Tibial nerve (tissue), 4 donors: ENCODE measurements around the gene YTHDF1. TPM values are rescaled to one million over a fixed set of nuclear protein-coding genes. Genes with fewer than 3 reads are reported as not detected.

Experiments used
- DNase-seq, 2 donors: peaks; one replicate each; pipeline ENCODE4 v3.0.0-alpha.2; 2019; ENCODE audit warnings: low spot score in 2 of 2
- H3K27ac ChIP-seq, 4 donors: fragments of 200-600 bp; sonication (generic) in 3 of 4; one replicate each; pipeline ENCODE4 v1.5.1; 2017 to 2019; ENCODE audit warnings: mild to moderate bottlenecking in 1 of 4
- H3K27me3 ChIP-seq, 2 donors: fragments of 200-600 bp; sonication (generic) in 1 of 2; one replicate each; pipeline versions ENCODE4 v1.5.1 to v1.6.0; 2017 to 2019
- H3K36me3 ChIP-seq, 3 donors: fragments of 200-600 bp; sonication (generic); one replicate each; pipeline ENCODE4 v1.5.1; 2018 to 2019
- H3K4me1 ChIP-seq, 4 donors: fragments of 200-600 bp; sonication (generic) in 3 of 4; one replicate each; pipeline ENCODE4 v1.5.1; 2017 to 2019
- H3K4me3 ChIP-seq, 4 donors: fragments of 200-600 bp; sonication (generic) in 3 of 4; one replicate each; pipeline ENCODE4 v1.5.1; 2017 to 2019; ENCODE audit warnings: mild to moderate bottlenecking in 1 of 4, moderate library complexity in 1 of 4
- H3K9me3 ChIP-seq, 4 donors: fragments of 200-600 bp; sonication (generic) in 3 of 4; one replicate each; pipeline ENCODE4 v1.5.1; 2017 to 2019
- EP300 ChIP-seq, 2 donors: sonication (generic); formaldehyde crosslinking; IDR thresholded peaks; one replicate each; pipeline ENCODE4 v1.6.1; 2017; ENCODE audit warnings: antibody characterized with exemption in 2 of 2, mild to moderate bottlenecking in 1 of 2
- POLR2A ChIP-seq, 2 donors: fragments of 450-650 bp; IDR thresholded peaks; one replicate each; pipeline ENCODE4 v1.6.1; 2017; ENCODE audit warnings: antibody characterized with exemption in 2 of 2, mild to moderate bottlenecking in 2 of 2, moderate library complexity in 2 of 2
- WGBS, 2 donors: methylation state at CpG; one replicate each; pipeline ENCODE4 v1.1.5; 2018; 5-methylcytosine and 5-hydroxymethylcytosine counted together
- total RNA-seq, 4 donors: library from RNA; depleted of rRNA; stranded (reverse); fragments of >200 nt; gene quantifications; one replicate each; pipeline ENCODE4 v1.1.0, GENCODE V29; 2016
- TF ChIP-seq, protein P1 (sequence below), 5 experiments: fragments of 200-600 bp in 3 of 5; fragments of 450-650 bp in 2 of 5; sonication (generic) in 3 of 5; IDR thresholded peaks; one replicate each; pipeline ENCODE4 v1.5.1; 2016 to 2019; ENCODE audit warnings: antibody characterized with exemption in 5 of 5, mild to moderate bottlenecking in 3 of 5, moderate library complexity in 2 of 5

The YTHDF1 gene
- total RNA-seq, 4 donors from 2014 or later, result 20.7 to 25.5 (median 23.3) TPM

DNA sequence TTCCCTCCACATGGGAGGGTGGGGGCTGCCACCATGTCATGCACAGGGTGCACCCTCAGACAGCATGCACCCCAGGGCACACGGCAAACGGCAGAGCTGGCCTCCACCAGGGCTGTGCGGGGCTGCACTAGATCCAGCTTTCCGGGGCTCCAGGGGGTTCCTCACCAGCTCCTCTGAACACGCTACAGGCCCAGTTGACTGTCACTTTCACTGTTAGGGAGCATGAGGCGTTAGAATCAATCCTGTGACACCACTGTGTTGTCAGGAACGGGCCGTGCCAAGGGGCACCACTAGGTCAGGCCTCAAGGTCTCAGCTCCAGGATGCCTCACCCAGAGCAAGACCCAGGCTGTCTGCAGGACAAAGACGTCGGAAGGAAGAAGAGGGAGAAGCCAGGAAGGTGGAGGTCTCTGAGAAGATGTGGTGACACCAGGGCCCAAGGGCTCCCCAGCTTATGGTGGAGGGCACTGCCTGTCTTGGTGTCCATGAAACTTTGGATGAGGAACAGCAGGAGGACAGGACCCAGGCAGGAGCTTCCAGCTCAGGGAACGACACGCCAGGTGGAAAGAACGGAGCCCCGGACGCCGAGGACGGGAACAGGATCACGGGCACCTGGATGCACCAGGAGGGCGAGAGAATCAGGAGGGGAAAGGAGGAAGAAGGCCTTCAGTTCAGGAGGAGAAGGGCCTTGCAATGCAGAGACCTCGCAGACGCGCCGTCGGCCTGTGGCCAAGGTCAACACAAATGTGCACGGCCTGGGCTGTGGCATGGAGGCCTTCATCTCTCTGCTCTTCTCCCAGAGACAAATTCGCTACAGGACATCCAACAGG, 49.5 kb downstream of the YTHDF1 start:
- Histone ChIP-seq H3K4me3 (no peak overlapping the region), H3K36me3 (no peaks in the 10 kb centered on the region), H3K27ac (no peak overlapping the region), H3K9me3 (no peaks in the 10 kb centered on the region), H3K27me3 (peaks cover 0 to 20% of the 10 kb centered on the region in 2 donors), H3K4me1 (no peaks in the 10 kb centered on the region)
- DNase-seq, result no peak
- TF ChIP-seq POLR2A (IDR thresholded peaks at IDR 0.05) (no peak), EP300 (IDR thresholded peaks at IDR 0.05) (no peak)
- TF ChIP-seq, protein P1, sequence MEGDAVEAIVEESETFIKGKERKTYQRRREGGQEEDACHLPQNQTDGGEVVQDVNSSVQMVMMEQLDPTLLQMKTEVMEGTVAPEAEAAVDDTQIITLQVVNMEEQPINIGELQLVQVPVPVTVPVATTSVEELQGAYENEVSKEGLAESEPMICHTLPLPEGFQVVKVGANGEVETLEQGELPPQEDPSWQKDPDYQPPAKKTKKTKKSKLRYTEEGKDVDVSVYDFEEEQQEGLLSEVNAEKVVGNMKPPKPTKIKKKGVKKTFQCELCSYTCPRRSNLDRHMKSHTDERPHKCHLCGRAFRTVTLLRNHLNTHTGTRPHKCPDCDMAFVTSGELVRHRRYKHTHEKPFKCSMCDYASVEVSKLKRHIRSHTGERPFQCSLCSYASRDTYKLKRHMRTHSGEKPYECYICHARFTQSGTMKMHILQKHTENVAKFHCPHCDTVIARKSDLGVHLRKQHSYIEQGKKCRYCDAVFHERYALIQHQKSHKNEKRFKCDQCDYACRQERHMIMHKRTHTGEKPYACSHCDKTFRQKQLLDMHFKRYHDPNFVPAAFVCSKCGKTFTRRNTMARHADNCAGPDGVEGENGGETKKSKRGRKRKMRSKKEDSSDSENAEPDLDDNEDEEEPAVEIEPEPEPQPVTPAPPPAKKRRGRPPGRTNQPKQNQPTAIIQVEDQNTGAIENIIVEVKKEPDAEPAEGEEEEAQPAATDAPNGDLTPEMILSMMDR (IDR thresholded peaks at IDR 0.05), result no peak
- WGBS, 2 donors, result 88 to 89% methylated on average over 21 to 26 of the region's 26 CpGs

DNA sequence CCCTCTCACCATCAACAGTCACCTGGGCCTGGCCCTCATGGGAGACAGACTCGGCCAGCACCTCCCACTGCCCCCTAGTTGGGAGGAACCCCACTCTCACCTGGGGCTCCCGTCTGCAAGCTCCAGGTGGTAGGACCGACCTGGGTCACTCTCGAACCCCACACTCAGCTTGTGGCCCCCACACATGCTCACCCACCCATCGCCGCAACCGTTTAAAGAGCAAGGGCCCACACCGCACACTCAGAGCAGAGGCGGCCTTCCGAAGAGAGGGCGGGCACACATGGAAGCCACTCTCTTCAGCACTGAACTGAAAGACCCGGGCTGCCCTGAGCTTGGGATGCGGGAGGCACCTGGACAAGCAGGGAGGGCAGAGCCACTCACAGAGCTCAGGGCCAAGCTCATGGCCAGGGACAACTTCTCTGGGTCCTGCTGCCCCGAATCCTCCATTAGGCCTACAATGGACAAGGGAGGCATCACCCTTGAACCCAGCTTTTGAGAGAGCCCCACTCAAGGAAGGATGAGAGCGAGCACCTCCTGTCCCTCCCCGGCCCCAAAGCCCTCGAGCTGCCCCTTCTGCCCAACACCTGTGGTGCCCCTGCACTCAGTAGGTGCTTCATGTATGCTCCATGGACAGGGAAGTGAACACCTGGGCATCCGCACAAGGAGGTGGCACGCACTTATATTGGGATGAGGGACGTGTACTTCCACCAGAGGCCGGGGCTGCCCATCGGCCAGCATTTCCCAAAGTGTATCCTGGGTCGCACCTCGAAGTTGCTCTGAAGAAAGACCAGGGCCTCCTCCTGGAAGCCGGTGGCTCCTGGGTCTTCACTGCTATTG, 50.4 kb downstream of the YTHDF1 start:
- no peak overlapping the region for H3K27ac ChIP-seq
- H3K4me3 ChIP-seq, result no peak overlapping the region
- no peak for DNase-seq
- no peaks in the 10 kb centered on the region for H3K36me3 ChIP-seq
- H3K4me1 ChIP-seq, result no peaks in the 10 kb centered on the region
- TF ChIP-seq EP300 (IDR thresholded peaks at IDR 0.05) (no peak), POLR2A (IDR thresholded peaks at IDR 0.05) (no peak)
- TF ChIP-seq, protein P1 (IDR thresholded peaks at IDR 0.05), result no peak
- 89 to 91% methylated on average over 24 of the region's 25 CpGs for WGBS, 2 donors
- H3K9me3 ChIP-seq, result no peaks in the 10 kb centered on the region
- H3K27me3 ChIP-seq, result peaks cover 0 to 23% of the 10 kb centered on the region in 2 donors

DNA sequence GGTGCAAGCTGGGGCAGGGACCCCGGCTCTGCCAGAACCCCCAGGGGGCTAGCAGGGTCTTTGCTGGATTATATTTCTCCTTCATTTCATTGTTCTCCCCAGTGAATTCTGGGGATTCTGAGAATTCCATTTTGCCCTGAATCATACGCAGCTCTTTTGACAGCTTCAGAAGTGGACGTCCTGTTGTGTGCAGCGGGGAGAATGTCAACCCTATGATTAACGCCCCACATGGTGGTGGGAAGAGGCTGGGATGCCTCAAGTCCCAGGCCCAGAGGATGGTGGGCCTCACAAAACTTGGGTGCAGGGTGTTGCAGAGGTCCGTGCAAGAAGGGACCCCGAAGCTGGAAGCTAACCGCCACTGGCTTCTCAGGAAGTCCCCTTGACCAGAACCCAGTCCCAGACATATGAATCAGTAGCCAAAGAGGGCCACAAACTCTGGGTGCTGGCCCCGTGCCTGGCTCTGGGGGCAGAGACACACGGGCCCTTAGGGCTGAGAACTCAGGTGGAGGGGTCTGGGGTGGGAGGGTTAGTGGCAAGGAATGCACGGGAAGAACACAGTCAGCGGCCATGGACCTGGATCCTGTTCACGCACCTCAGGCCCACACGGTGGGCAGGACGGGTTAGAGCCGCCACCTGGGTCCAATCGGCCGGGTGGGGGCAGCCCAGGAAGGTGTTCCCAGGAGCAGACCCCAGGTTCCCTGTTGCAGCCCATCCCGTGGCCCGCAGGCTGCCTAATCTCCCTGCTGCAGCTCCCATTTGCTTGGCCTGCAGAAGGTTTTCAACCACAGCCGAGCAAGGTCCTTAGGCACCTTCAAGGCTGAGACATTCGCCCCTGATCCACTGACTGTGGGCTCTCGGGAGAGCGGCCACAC, 51.2 kb downstream of the YTHDF1 start:
- H3K4me3 ChIP-seq, result no peak overlapping the region
- 69 to 73% methylated on average over 20 to 23 of the region's 24 CpGs for WGBS, 2 donors
- H3K27me3 ChIP-seq, result peaks cover 0 to 28% of the 10 kb centered on the region in 2 donors
- no peak for TF ChIP-seq EP300 (IDR thresholded peaks at IDR 0.05)
- TF ChIP-seq, protein P1 (IDR thresholded peaks at IDR 0.05), result no peak
- TF ChIP-seq POLR2A (IDR thresholded peaks at IDR 0.05), result no peak
- H3K36me3 ChIP-seq, result no peaks in the 10 kb centered on the region
- no peaks in the 10 kb centered on the region for H3K9me3 ChIP-seq
- no peak for DNase-seq
- H3K4me1 ChIP-seq, result no peaks in the 10 kb centered on the region
- no peak overlapping the region for H3K27ac ChIP-seq

DNA sequence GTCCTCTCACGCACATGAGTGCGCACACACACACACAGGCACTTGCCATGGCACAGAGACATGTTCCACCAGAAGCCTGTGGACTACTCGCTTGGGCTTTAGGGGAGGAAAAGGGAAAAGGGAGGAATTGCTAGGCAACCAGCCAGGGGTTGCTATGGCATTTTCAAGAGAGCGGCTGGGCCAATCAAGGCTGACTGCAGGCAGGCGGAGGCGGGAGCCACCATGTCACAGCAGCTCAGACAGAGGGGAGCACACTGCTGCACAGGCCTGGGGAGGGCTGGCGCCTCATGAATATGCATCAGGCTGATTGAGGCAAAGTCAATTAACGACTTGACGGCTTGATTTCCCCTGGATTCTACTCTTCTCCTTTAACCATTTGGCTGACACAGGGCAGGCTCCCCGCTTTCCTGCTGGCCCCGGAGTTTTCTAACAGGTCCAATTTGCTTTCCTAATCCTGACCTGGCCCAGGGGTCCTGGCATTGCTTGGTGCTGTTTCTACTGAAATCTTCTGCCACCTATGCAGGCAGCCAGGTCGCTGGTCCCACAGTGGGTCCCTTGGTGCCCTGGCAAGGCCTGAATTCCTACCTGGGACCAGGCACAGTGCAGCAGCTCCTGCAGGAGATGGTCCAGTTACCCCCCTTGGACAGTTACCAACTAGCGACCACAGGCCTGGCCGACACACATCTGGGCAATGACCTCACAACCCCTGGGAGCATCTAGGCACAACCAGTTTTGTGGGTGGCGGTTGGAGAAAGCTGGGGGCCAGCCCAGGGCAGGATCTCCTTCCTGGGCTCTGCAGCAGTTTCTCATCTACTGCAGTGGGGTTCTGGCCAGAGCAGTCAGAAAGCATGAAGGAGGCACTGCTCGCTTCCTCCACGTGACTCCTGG, 52.1 kb downstream of the YTHDF1 start:
- WGBS, 2 donors, result 46 to 54% methylated on average over 14 to 17 of the region's 17 CpGs
- Histone ChIP-seq H3K4me3 (no peak overlapping the region), H3K36me3 (no peaks in the 10 kb centered on the region), H3K27ac (no peak overlapping the region), H3K4me1 (no peaks in the 10 kb centered on the region), H3K9me3 (no peaks in the 10 kb centered on the region), H3K27me3 (peaks cover 0 to 28% of the 10 kb centered on the region in 2 donors)
- DNase-seq, result no peak
- no peak for TF ChIP-seq POLR2A (IDR thresholded peaks at IDR 0.05)
- TF ChIP-seq, protein P1 (IDR thresholded peaks at IDR 0.05), result no peak
- TF ChIP-seq EP300 (IDR thresholded peaks at IDR 0.05), result no peak
